Ovary (tissue), 9 donors: ENCODE results near the gene NAPG. TPM values are rescaled to one million over a fixed set of nuclear protein-coding genes. Genes with fewer than 3 reads are reported as not detected.
"Not testable (repeated sequence)": the region's sequence is repeated elsewhere in the genome, so short reads cannot be mapped to it uniquely, and the experiment has no call there.

Experiments used
- DNase-seq, 5 donors: peaks; one replicate each; pipeline ENCODE4 v3.0.0-alpha.2; 2019 to 2020
- H3K27ac ChIP-seq, 2 donors: fragments of 200-600 bp; one replicate each; pipeline versions ENCODE4 v1.5.1 to v1.8.0; 2019 to 2022
- H3K27me3 ChIP-seq: fragments of 200-600 bp; one replicate; pipeline ENCODE4 v1.8.0; 2022
- H3K36me3 ChIP-seq: fragments of 200-600 bp; sonication (generic); one replicate; pipeline ENCODE4 v1.5.1; 2019
- H3K4me1 ChIP-seq: one replicate; pipeline ENCODE4 v1.8.1; 2013; ENCODE audit warnings: mild to moderate bottlenecking, moderate library complexity; ENCODE audit not compliant: insufficient read depth
- H3K4me3 ChIP-seq: fragments of 200-600 bp; sonication (generic); one replicate; pipeline ENCODE4 v1.5.1; 2017
- H3K9me3 ChIP-seq, 2 donors: fragments of 200-600 bp in 1 of 2; sonication (generic) in 1 of 2; one replicate each; pipeline versions ENCODE4 v1.5.1 to v1.8.1; 2013 to 2019; ENCODE audit warnings: mild to moderate bottlenecking in 1 of 2, moderate library complexity in 1 of 2
- EP300 ChIP-seq: sonication (generic); formaldehyde crosslinking; IDR thresholded peaks from one replicate; pipeline ENCODE4 v1.6.1; 2017; ENCODE audit warnings: antibody characterized with exemption
- POLR2A ChIP-seq: fragments of 450-650 bp; IDR thresholded peaks from one replicate; pipeline ENCODE4 v1.6.1; 2017; ENCODE audit warnings: antibody characterized with exemption, mild to moderate bottlenecking, moderate library complexity
- WGBS, 3 donors: extraction: QIAGEN DNeasy Blood & Tissue Kit in 1 of 3; methylation state at CpG; one replicate each; pipeline versions ENCODE4 v1.1.5 to v1.1.7; 2013 to 2017; 5-methylcytosine and 5-hydroxymethylcytosine counted together
- intact Hi-C, 4 donors: fragments of 100-400 bp; cut with DNase I; formaldehyde crosslinking; loops; one replicate each; pipeline versions ENCODE4 v1.11.0 to v1.15.1; 2022 to 2023
- polyA plus RNA-seq, 2 donors: library from polyadenylated mRNA; stranded (reverse); fragments of 200-250 nt in 1 of 2; fragments of 350-450 nt in 1 of 2; fragmentation: Illumina TruSeq in 1 of 2; extraction: RNeasy Lipid Tissue Mini Kit (QIAGEN cat#74804) in 1 of 2; gene quantifications; one replicate each; pipeline ENCODE4 v1.2.3, GENCODE V29; 2013 to 2014
- total RNA-seq, 7 donors: library from RNA; depleted of rRNA in 2 of 7; stranded (reverse); fragments of >200 nt in 2 of 7; fragmentation: NEBNext Ultra II Directional in 3 of 7; extraction: Animal tissue kit (Norgen Biotek cat#: 25700) in 3 of 7; gene quantifications; one replicate each; pipeline versions ENCODE4 v1.1.0 to v1.2.4, GENCODE V29; 2016 to 2023
- TF ChIP-seq, protein P1 (sequence below), 3 donors: fragments of 450-650 bp in 2 of 3; fragments of 200-600 bp in 1 of 3; IDR thresholded peaks; one replicate each; pipeline versions ENCODE4 v1.5.1 to v1.8.0; 2016 to 2022; ENCODE audit warnings: antibody characterized with exemption in 3 of 3, mild to moderate bottlenecking in 1 of 3
- donor health status: DM: no; HTN: no; CAD: no; lungs with moderate emphysema.
- donor health status: DM: no; HTN: no; CAD: no.
- donor health status: Bipolar disorder and iron deficiency.
- donor health status: DM: yes; HTN: yes; CAD: no.
- donor health status: DM: no; HTN: no; CAD: no.
- donor health status: DM: yes; HTN: yes; CAD: no.

NAPG gene
- total and polyA plus RNA-seq, 9 donors: 7.9 to 25.8 (median 20.7) TPM

DNA sequence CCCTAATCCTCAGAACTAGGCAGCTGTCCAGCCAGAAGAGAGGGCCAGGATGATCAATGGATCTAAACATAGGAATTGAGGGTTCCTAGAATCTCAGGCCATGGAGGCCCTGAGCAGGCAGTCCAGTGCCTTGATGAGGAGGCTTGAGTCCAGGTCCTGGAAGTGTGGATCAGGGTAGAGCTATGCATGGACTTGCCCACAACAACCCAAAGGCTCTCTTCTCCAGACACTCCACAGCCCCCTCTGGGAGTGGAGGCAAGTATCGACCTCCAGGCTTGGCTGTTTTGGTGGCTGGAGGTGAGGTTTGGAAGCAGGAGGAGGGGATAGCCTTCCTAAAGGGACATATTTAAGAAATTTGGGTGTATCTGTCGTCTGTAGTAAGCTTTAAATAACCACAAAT lies 45.7 kb downstream of the NAPG start:
- no peak for DNase-seq
- H3K27ac ChIP-seq: no peak overlapping the region
- intact Hi-C loops: no loop called here
- H3K4me3 ChIP-seq: no peak overlapping the region
- no peaks in the 10 kb centered on the region for H3K36me3 ChIP-seq
- TF ChIP-seq POLR2A: no peak
- H3K4me1 ChIP-seq: no peaks in the 10 kb centered on the region
- 59 to 73% (median 60%) methylated on average over 2 of the region's 2 CpGs for WGBS, 3 donors
- H3K9me3 ChIP-seq: no peaks in the 10 kb centered on the region
- no peaks in the 10 kb centered on the region for H3K27me3 ChIP-seq

DNA sequence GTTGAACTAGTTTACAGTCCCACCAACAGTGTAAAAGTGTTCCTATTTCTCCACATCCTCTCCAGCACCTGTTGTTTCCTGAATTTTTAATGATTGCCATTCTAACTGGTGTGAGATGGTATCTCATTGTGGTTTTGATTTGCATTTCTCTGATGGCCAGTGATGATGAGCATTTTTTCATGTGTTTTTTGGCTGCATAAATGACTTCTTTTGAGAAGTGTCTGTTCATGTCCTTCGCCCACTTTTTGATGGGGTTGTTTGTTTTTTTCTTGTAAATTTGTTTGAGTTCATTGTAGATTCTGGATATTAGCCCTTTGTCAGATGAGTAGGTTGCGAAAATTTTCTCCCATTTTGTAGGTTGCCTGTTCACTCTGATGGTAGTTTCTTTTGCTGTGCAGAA lies 47.4 kb downstream of the NAPG start:
- H3K4me1 ChIP-seq, H3K9me3 ChIP-seq, DNase-seq, H3K4me3 ChIP-seq, H3K36me3 ChIP-seq, H3K27ac ChIP-seq, intact Hi-C loops, H3K27me3 ChIP-seq: not testable (repeated sequence)
- WGBS, 3 donors: 80% methylated on average over 1 of the region's 2 CpGs; no CpG with 5 or more reads in 2 of the 3 donors

DNA sequence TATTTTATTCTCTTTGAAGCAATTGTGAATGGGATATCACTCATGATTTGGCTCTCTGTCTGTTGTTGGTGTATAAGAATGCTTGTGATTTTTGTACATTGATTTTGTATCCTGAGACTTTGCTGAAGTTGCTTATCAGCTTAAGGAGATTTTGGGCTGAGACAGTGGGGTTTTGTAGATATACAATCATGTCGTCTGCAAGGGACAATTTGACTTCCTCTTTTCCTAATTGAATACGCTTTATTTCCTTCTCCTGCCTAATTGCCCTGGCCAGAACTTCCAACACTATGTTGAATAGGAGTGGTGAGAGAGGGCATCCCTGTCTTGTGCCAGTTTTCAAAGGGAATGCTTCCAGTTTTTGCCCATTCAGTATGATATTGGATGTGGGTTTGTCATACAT lies 48.6 kb downstream of the NAPG start:
- H3K27ac ChIP-seq, H3K27me3 ChIP-seq, H3K9me3 ChIP-seq, intact Hi-C loops, H3K4me1 ChIP-seq, H3K4me3 ChIP-seq, H3K36me3 ChIP-seq, DNase-seq: not testable (repeated sequence)
- 74 to 95% (median 80%) methylated on average over 2 of the region's 2 CpGs for WGBS, 3 donors

- DNase-seq, H3K9me3 ChIP-seq, H3K4me3 ChIP-seq, H3K27ac ChIP-seq, H3K4me1 ChIP-seq, H3K27me3 ChIP-seq, intact Hi-C loops, H3K36me3 ChIP-seq: not testable (repeated sequence)
- 89 to 92% (median 91%) methylated on average over 25 of the region's 25 CpGs for WGBS, 3 donors
These were observed 52.2 kb downstream of the NAPG start for GRCh38 chr18:10577842-10578572.

- intact Hi-C loops, H3K27me3 ChIP-seq, H3K9me3 ChIP-seq, DNase-seq, H3K4me1 ChIP-seq, H3K4me3 ChIP-seq, H3K27ac ChIP-seq, H3K36me3 ChIP-seq: not testable (repeated sequence)
- WGBS, 3 donors: 91 to 97% (median 95%) methylated on average over 11 of the region's 11 CpGs
These were observed 52.7 kb downstream of the NAPG start for GRCh38 chr18:10578573-10578899.

GRCh38 chr18:10579079-10579867 lies 53.4 kb downstream of the NAPG start:
- WGBS, 3 donors: 72 to 74% (median 74%) methylated on average over 12 of the region's 12 CpGs
- DNase-seq: no peak
- Histone ChIP-seq H3K4me1 (no peaks in the 10 kb centered on the region), H3K27ac (no peak overlapping the region), H3K27me3 (no peaks in the 10 kb centered on the region), H3K36me3 (no peaks in the 10 kb centered on the region), H3K9me3 (no peaks in the 10 kb centered on the region), H3K4me3 (no peak overlapping the region)
- TF ChIP-seq, protein P1, sequence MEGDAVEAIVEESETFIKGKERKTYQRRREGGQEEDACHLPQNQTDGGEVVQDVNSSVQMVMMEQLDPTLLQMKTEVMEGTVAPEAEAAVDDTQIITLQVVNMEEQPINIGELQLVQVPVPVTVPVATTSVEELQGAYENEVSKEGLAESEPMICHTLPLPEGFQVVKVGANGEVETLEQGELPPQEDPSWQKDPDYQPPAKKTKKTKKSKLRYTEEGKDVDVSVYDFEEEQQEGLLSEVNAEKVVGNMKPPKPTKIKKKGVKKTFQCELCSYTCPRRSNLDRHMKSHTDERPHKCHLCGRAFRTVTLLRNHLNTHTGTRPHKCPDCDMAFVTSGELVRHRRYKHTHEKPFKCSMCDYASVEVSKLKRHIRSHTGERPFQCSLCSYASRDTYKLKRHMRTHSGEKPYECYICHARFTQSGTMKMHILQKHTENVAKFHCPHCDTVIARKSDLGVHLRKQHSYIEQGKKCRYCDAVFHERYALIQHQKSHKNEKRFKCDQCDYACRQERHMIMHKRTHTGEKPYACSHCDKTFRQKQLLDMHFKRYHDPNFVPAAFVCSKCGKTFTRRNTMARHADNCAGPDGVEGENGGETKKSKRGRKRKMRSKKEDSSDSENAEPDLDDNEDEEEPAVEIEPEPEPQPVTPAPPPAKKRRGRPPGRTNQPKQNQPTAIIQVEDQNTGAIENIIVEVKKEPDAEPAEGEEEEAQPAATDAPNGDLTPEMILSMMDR (IDR thresholded peaks at IDR 0.05): no peak
- TF ChIP-seq EP300 (no peak), POLR2A (no peak)
- intact Hi-C loops: no loop called here

- 94 to 96% (median 95%) methylated on average over 4 of the region's 4 CpGs for WGBS, 3 donors
- TF ChIP-seq EP300: no peak
- TF ChIP-seq, protein P1 (IDR thresholded peaks at IDR 0.05): no peak
- no peak for TF ChIP-seq POLR2A
- Histone ChIP-seq H3K27me3 (no peaks in the 10 kb centered on the region), H3K9me3 (no peaks in the 10 kb centered on the region), H3K36me3 (no peaks in the 10 kb centered on the region), H3K4me3 (no peak overlapping the region), H3K4me1 (no peaks in the 10 kb centered on the region), H3K27ac (no peak overlapping the region)
- DNase-seq: no peak
- intact Hi-C loops: no loop called here
These were observed 54.4 kb downstream of the NAPG start for GRCh38 chr18:10580215-10580614.
